ENCODE measurements around the gene CCDC90B.

GRCh38 chr11:83219095-83219494, 67.1 kb downstream of the CCDC90B start:
- TF ChIP-seq CTCF (IDR thresholded peaks at IDR 0.05 in 2 of 3, conservative IDR thresholded peaks at IDR 0.05 in 1 of 3; ENCODE audit: control insufficient read depth in 2 of 3, extremely low read depth in 1 of 3, insufficient read depth in 1 of 3, low read depth in 3 of 3, low read length in 3 of 3) (peak; percentile 18 to 26 (median 25); a peak in 2 of 6 replicates), POLR2A (IDR thresholded peaks at IDR 0.05; ENCODE audit: low read depth, low read length) (no peak), REST (IDR thresholded peaks at IDR 0.05; ENCODE audit: low read depth, low read length) (no peak), CREB1 (IDR thresholded peaks at IDR 0.05; ENCODE audit: low read depth) (no peak), EZH2 (IDR thresholded peaks at IDR 0.05; ENCODE audit: borderline replicate concordance, control insufficient read depth, low read depth, low read length) (no peak), CEBPB (IDR thresholded peaks at IDR 0.05; ENCODE audit: borderline replicate concordance in 1 of 2, low read depth in 2 of 2, low read length in 2 of 2) (no peak), PAX8 (IDR thresholded peaks at IDR 0.05) (no peak)
